Posterior cingulate gyrus (tissue), 11 donors: Measurements from ENCODE around the gene SYNJ1.
"Not testable (repeated sequence)": the region's sequence is repeated elsewhere in the genome, so short reads cannot be mapped to it uniquely, and the experiment has no call there.

ENCODE experiments used
- DNase-seq, 10 donors: peaks; one replicate each; pipeline versions ENCODE4 v3.0.0 to v3.0.0-alpha.2; 2020 to 2021; ENCODE audit warnings: mixed read lengths in 3 of 10
- intact Hi-C: fragments of 100-400 bp; cut with DNase I; formaldehyde crosslinking; loops from one replicate; pipeline ENCODE4 v1.15.1; 2023

SYNJ1 gene

GRCh38 chr21:32727687-32728455 is at the start of gene SYNJ1:
SYNJ1 (minus strand) TSS chr21:32728013; CDS start chr21:32726895, 1,118 bp downstream.
- intact Hi-C loops: loop anchor here (2.0 to 10.0 kb wide), 2 partner anchors 43 to 93 kb away; partner anchors contain the start of gene PAXBP1
- DNase-seq: peak; percentile 88 to 99 (median 95)

- no peak for DNase-seq
- intact Hi-C loops: no loop called here
These were observed 49.5 kb upstream of the SYNJ1 start for GRCh38 chr21:32777269-32777668.

GRCh38 chr21:32776743-32777142 is 48.9 kb upstream of the SYNJ1 start:
- DNase-seq: no peak
- intact Hi-C loops: no loop called here

GRCh38 chr21:32773048-32773344 is 45.2 kb upstream of the SYNJ1 start:
- intact Hi-C loops, DNase-seq: not testable (repeated sequence)

GRCh38 chr21:32772281-32773047 is 44.7 kb upstream of the SYNJ1 start:
- no peak for DNase-seq
- intact Hi-C loops: no loop called here

- peak in 8 of 10 donors; percentile 18 to 84 (median 35) for DNase-seq
- intact Hi-C loops: loop anchor here (2.0 kb wide), 1 partner anchor 42 kb away; the partner anchor contains the start of gene SYNJ1
These were observed 43.2 kb upstream of the SYNJ1 start for GRCh38 chr21:32770871-32771523.

- no peak for DNase-seq
- intact Hi-C loops: no loop called here
These were observed 40.7 kb upstream of the SYNJ1 start for GRCh38 chr21:32768530-32768929.

- DNase-seq: no peak
- intact Hi-C loops: no loop called here
These were observed 37.2 kb upstream of the SYNJ1 start for GRCh38 chr21:32765058-32765457.

- intact Hi-C loops: no loop called here
- DNase-seq: no peak
These were observed 36.4 kb upstream of the SYNJ1 start for GRCh38 chr21:32764186-32764585.

- no peak for DNase-seq
- intact Hi-C loops: no loop called here
These were observed 30.0 kb upstream of the SYNJ1 start for GRCh38 chr21:32757804-32758203.

- no peak for DNase-seq
- intact Hi-C loops: no loop called here
These were observed 28.3 kb upstream of the SYNJ1 start for GRCh38 chr21:32756096-32756495.

- no peak for DNase-seq
- intact Hi-C loops: no loop called here
These were observed 26.2 kb upstream of the SYNJ1 start for GRCh38 chr21:32753818-32754585.

- DNase-seq: no peak
- intact Hi-C loops: no loop called here
These were observed 22.6 kb upstream of the SYNJ1 start for GRCh38 chr21:32750405-32750804.

- DNase-seq: no peak
- intact Hi-C loops: no loop called here
These were observed 21.8 kb upstream of the SYNJ1 start for GRCh38 chr21:32749662-32750061.

GRCh38 chr21:32748529-32748928 is 20.7 kb upstream of the SYNJ1 start:
- intact Hi-C loops: no loop called here

GRCh38 chr21:32747396-32747795 is 19.6 kb upstream of the SYNJ1 start:
- intact Hi-C loops: no loop called here
- no peak for DNase-seq

More at GRCh38 chr21:32748529-32748928, 20.7 kb upstream of the SYNJ1 start:
- DNase-seq: no peak

- intact Hi-C loops, DNase-seq: not testable (repeated sequence)
These were observed 18.9 kb upstream of the SYNJ1 start for GRCh38 chr21:32746711-32747110.

- intact Hi-C loops: no loop called here
- no peak for DNase-seq
These were observed 14.6 kb upstream of the SYNJ1 start for GRCh38 chr21:32742396-32742795.

- intact Hi-C loops: no loop called here
- DNase-seq: no peak
These were observed 13.5 kb upstream of the SYNJ1 start for GRCh38 chr21:32741336-32741735.

GRCh38 chr21:32739946-32740345 is 12.1 kb upstream of the SYNJ1 start:
- no peak for DNase-seq
- intact Hi-C loops: no loop called here
